Measurements from ENCODE around the gene IGSF23. TPM values are rescaled to one million over a fixed set of nuclear protein-coding genes. Genes with fewer than 3 reads are reported as not detected.

The IGSF23 gene
- total RNA-seq, 1 experiment from 2014 or later, result not detected

GRCh38 chr19:44658069-44658733, 44.8 kb downstream of the IGSF23 start:
- intact Hi-C loops (cut with micrococcal nuclease; ENCODE audit: unreplicated experiment), result no loop called here
- peak overlapping the region; percentile 84 for H3K27ac Mint-ChIP-seq (ENCODE audit: unreplicated experiment)

GRCh38 chr19:44660081-44660480, 46.7 kb downstream of the IGSF23 start:
- CTCF ChIA-PET, result interaction anchor here (0.8 kb wide), 1 partner anchor 64 kb away, joined by 3 read pairs; no protein-coding TSS in a partner anchor
- no peak for DNase-seq
- TF ChIP-seq CTCF (IDR thresholded peaks at IDR 0.05; ENCODE audit: unreplicated experiment), result no peak
- Mint-ChIP-seq H3K27ac (ENCODE audit: unreplicated experiment) (no peak overlapping the region), H3K27me3 (ENCODE audit: unreplicated experiment) (no peaks in the 10 kb centered on the region), H3K4me3 (ENCODE audit: low read depth, unreplicated experiment) (no peak overlapping the region), H3K9me3 (ENCODE audit: low read depth, unreplicated experiment) (no peaks in the 10 kb centered on the region), H3K36me3 (ENCODE audit: insufficient read depth, unreplicated experiment) (peaks cover 96% of the 10 kb centered on the region), H3K4me1 (ENCODE audit: low read depth, unreplicated experiment) (peaks cover 35% of the 10 kb centered on the region)
- BruUV-seq (replicated peaks), result no TSS peak
- intact Hi-C loops (cut with micrococcal nuclease; ENCODE audit: unreplicated experiment), result no loop called here

More at GRCh38 chr19:44658069-44658733, 44.8 kb downstream of the IGSF23 start:
- Mint-ChIP-seq H3K9me3 (ENCODE audit: low read depth, unreplicated experiment) (no peaks in the 10 kb centered on the region), H3K4me1 (ENCODE audit: low read depth, unreplicated experiment) (peaks cover 50% of the 10 kb centered on the region), H3K4me3 (ENCODE audit: low read depth, unreplicated experiment) (no peak overlapping the region), H3K27me3 (ENCODE audit: unreplicated experiment) (no peaks in the 10 kb centered on the region), H3K36me3 (ENCODE audit: insufficient read depth, unreplicated experiment) (peaks cover 98% of the 10 kb centered on the region)
- no TSS peak for BruUV-seq (replicated peaks)
- CTCF ChIA-PET, result interaction anchor here (1.2 to 5.1 kb wide), 3 partner anchors 81 to 92 kb away, joined by 4 to 40 read pairs (median 29); no protein-coding TSS in a partner anchor
- TF ChIP-seq CTCF (IDR thresholded peaks at IDR 0.05; ENCODE audit: unreplicated experiment), result no peak
- no peak for DNase-seq

- H3K27me3 Mint-ChIP-seq (ENCODE audit: unreplicated experiment), result no peaks in the 10 kb centered on the region
- H3K4me3 Mint-ChIP-seq (ENCODE audit: low read depth, unreplicated experiment), result no peak overlapping the region
- DNase-seq, result no peak
- peaks cover 96% of the 10 kb centered on the region for H3K36me3 Mint-ChIP-seq (ENCODE audit: insufficient read depth, unreplicated experiment)
- CTCF ChIA-PET, result interaction anchor here (0.9 kb wide), 1 partner anchor 34 kb away, joined by 3 read pairs; no protein-coding TSS in a partner anchor
- no TSS peak for BruUV-seq (replicated peaks)
- no peaks in the 10 kb centered on the region for H3K9me3 Mint-ChIP-seq (ENCODE audit: low read depth, unreplicated experiment)
- intact Hi-C loops (cut with micrococcal nuclease; ENCODE audit: unreplicated experiment), result no loop called here
- TF ChIP-seq CTCF (IDR thresholded peaks at IDR 0.05; ENCODE audit: unreplicated experiment), result no peak
- peaks cover 25% of the 10 kb centered on the region for H3K4me1 Mint-ChIP-seq (ENCODE audit: low read depth, unreplicated experiment)
- H3K27ac Mint-ChIP-seq (ENCODE audit: unreplicated experiment), result peak overlapping the region; percentile 45
Measured at GRCh38 chr19:44661205-44661604, 47.8 kb downstream of the IGSF23 start.

GRCh38 chr19:44661904-44662303, 48.5 kb downstream of the IGSF23 start:
- no peaks in the 10 kb centered on the region for H3K27me3 Mint-ChIP-seq (ENCODE audit: unreplicated experiment)
- H3K4me1 Mint-ChIP-seq (ENCODE audit: low read depth, unreplicated experiment), result peaks cover 18% of the 10 kb centered on the region
- no peaks in the 10 kb centered on the region for H3K9me3 Mint-ChIP-seq (ENCODE audit: low read depth, unreplicated experiment)
- H3K36me3 Mint-ChIP-seq (ENCODE audit: insufficient read depth, unreplicated experiment), result peaks cover 96% of the 10 kb centered on the region
- CTCF ChIA-PET, result interaction anchor here (0.9 to 1.7 kb wide), 4 partner anchors 34 to 184 kb away, joined by 3 read pairs; partner anchors contain the start of gene NECTIN2
- H3K27ac Mint-ChIP-seq (ENCODE audit: unreplicated experiment), result peak overlapping the region; percentile 45
- no TSS peak for BruUV-seq (replicated peaks)
- DNase-seq, result no peak
- H3K4me3 Mint-ChIP-seq (ENCODE audit: low read depth, unreplicated experiment), result no peak overlapping the region
- no peak for TF ChIP-seq CTCF (IDR thresholded peaks at IDR 0.05; ENCODE audit: unreplicated experiment)
- intact Hi-C loops (cut with micrococcal nuclease; ENCODE audit: unreplicated experiment), result no loop called here

Measured in Calu3 (cell line).